Measurements from ENCODE around the gene DPEP3.
A peak's percentile ranks its signal among the peaks of the same experiment; 100 is the strongest.

The DPEP3 gene

DNA sequence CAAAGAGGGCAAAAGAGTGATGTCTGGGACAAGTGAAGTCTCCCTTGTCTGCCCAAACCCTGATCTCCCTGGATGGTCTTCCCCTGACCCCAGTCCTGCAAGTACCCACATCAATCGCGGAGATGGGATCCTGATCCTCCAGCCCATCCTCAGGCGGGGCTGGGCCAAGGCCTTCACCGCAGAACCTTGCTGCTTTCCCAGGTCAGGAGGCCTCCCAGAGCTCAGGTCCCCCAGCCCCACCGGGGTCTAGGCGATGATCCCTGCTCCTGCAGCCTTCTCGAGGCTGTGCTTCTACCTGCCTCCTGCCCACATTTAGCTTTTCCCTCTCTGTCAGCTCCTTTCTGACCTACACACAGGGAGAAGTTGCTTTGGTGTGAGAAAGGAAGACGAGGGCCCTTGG lies 18.2 kb downstream of the DPEP3 start:
- H3K4me1 ChIP-seq: peaks cover 0 to 81% (median 67%) of the 10 kb centered on the region in 4 donors
- H3K36me3 ChIP-seq: peaks cover 43 to 66% (median 61%) of the 10 kb centered on the region in 3 donors
- intact Hi-C loops (cut with DNase I; ENCODE audit: low total_unique reads): no loop called here
- peak overlapping the region; percentile 3 to 28 for H3K27ac ChIP-seq
- no peak overlapping the region for H3K4me3 ChIP-seq
- TF ChIP-seq, protein P1, sequence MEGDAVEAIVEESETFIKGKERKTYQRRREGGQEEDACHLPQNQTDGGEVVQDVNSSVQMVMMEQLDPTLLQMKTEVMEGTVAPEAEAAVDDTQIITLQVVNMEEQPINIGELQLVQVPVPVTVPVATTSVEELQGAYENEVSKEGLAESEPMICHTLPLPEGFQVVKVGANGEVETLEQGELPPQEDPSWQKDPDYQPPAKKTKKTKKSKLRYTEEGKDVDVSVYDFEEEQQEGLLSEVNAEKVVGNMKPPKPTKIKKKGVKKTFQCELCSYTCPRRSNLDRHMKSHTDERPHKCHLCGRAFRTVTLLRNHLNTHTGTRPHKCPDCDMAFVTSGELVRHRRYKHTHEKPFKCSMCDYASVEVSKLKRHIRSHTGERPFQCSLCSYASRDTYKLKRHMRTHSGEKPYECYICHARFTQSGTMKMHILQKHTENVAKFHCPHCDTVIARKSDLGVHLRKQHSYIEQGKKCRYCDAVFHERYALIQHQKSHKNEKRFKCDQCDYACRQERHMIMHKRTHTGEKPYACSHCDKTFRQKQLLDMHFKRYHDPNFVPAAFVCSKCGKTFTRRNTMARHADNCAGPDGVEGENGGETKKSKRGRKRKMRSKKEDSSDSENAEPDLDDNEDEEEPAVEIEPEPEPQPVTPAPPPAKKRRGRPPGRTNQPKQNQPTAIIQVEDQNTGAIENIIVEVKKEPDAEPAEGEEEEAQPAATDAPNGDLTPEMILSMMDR (IDR thresholded peaks at IDR 0.05): no peak
- no peaks in the 10 kb centered on the region for H3K9me3 ChIP-seq
- H3K27me3 ChIP-seq: no peaks in the 10 kb centered on the region
- DNase-seq: no peak

DNA sequence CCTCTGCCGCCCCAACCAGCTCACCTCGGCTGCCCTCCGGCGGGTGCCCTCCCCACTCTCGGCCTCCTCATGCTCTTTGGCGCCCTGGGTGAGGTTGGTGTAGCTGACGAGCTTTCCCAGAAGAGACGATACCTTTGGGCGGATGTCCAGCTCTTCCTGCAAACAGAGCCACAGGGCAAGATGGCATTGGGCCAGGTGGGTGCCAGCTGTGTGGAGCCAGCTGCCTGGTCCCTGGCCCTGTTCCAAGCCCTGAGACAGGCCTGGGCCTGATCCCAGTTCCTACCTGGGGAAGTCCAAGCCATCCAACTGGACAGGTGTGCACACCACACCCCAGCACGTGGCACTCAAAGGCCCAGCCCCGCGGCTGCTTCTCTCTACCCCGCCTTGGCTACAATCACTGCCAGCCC lies 18.7 kb downstream of the DPEP3 start:
- peak overlapping the region; percentile 3 to 28 for H3K27ac ChIP-seq
- peaks cover 0 to 75% (median 61%) of the 10 kb centered on the region in 4 donors for H3K4me1 ChIP-seq
- H3K36me3 ChIP-seq: peaks cover 43 to 71% (median 65%) of the 10 kb centered on the region in 3 donors
- DNase-seq: no peak
- intact Hi-C loops (cut with DNase I; ENCODE audit: low total_unique reads): no loop called here
- H3K4me3 ChIP-seq: no peak overlapping the region
- TF ChIP-seq, protein P1 (IDR thresholded peaks at IDR 0.05): no peak
- H3K9me3 ChIP-seq: no peaks in the 10 kb centered on the region
- no peaks in the 10 kb centered on the region for H3K27me3 ChIP-seq

DNA sequence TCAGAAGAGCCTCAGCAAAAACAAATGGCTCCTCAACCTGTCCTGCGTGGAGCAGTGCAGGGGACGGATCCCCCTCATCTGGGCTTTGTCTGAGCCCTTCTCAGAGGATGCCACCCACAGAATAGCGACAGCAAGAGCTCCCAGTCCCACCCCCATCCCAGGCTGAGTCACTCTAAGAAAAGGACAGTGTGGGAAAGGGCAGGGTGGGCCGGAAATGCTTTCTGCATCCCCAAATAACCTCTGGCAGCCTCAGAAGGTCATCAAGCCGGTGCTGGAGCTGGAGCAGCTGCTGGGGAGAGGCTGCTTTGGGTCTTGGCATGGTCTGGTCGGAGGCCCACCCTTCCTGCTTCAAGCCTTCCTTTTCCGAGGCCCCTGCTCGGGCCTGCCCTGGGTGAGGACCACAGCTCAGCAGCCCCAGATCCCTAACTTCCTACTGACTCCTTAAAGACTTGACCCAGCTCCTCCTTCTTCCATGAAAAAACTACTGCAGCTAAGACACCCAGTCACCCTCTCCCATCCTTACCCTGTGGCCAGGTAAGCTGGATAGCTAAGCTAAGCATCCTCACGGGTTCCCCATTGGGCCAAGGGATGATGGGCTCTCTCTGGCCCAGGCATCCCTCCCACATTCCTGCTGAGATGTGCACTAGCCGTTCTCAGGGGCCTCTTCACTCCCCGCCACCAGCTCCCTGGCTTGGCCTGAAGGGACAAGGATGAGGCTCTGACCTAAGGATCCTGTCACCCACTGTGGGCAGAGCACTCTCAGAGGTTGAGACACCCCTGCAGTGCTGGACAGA lies 20.6 kb downstream of the DPEP3 start:
- H3K36me3 ChIP-seq: peaks cover 49 to 89% (median 82%) of the 10 kb centered on the region in 3 donors
- H3K9me3 ChIP-seq: no peaks in the 10 kb centered on the region
- intact Hi-C loops (cut with DNase I; ENCODE audit: low total_unique reads): no loop called here
- no peak overlapping the region for H3K4me3 ChIP-seq
- TF ChIP-seq, protein P1 (IDR thresholded peaks at IDR 0.05): no peak
- H3K27me3 ChIP-seq: no peaks in the 10 kb centered on the region
- peak; percentile 70 to 83 for DNase-seq
- peaks cover 0 to 57% (median 44%) of the 10 kb centered on the region in 4 donors for H3K4me1 ChIP-seq
- peak overlapping the region; percentile 48 to 53 for H3K27ac ChIP-seq

DNA sequence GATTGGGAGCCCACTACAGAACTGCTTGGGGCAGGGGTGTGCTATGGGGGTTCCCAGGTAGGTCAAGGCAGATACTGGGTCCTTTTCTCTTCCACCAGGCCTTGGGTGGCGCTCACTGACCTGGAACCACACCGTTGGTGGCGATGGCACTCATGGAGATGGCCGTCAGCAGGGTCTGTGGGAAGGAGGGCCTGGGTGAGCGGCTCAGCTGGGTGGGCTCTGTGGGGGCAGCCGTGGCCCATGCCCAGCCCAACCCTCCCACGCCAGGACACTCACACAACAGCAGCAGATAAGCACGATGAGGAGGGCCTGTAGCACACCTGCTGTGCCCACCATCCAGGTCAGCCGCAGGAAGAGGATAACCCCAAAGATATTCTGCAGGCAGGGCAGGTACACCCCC lies 22.7 kb downstream of the DPEP3 start:
- Histone ChIP-seq H3K36me3 (peaks cover 64 to 98% (median 91%) of the 10 kb centered on the region in 3 donors), H3K27ac (peak overlapping the region in 1 of 2 donors; percentile 48), H3K9me3 (no peaks in the 10 kb centered on the region), H3K27me3 (no peaks in the 10 kb centered on the region), H3K4me3 (no peak overlapping the region), H3K4me1 (peaks cover 0 to 37% (median 26%) of the 10 kb centered on the region in 4 donors)
- TF ChIP-seq, protein P1 (IDR thresholded peaks at IDR 0.05): no peak
- DNase-seq: no peak
- intact Hi-C loops (cut with DNase I; ENCODE audit: low total_unique reads): no loop called here

DNA sequence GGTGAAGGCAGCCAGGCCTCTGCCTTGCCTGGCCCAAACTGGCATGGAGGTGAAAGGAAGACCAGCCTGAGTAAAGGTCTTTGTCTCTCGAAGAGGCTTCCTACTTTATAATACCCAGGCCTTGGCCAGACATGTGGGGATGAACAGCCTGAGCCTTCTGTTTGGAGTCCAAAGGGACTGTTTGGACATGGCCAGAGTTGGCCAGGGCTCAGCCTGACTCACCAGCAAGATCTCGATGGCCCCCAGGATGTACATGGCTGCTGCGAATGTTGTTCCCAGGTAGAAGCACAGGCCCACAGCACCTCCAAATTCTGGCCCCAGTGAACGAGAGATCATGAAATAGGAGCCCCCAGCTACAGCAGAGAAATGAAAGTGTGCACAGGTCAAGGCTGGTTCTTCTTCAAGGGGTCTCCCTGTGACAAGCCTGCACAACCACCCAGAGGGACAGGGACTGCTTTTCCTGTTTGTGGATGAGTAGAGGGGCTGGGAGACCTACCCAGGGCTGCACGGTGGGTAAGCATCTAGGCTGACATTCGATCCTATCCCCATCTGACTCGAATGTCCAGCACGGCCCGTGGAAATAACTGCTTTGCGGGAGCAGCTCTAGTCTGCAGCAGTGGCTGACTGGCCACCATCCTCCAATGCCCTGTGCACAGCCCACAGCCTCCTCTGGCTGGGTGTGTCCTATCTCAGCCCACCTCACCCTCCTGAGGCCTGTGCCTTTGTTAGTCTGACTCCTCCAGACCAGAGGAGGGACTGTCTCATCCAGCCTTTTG lies 25.7 kb downstream of the DPEP3 start:
- H3K4me3 ChIP-seq: no peak overlapping the region
- intact Hi-C loops (cut with DNase I; ENCODE audit: low total_unique reads): no loop called here
- TF ChIP-seq, protein P1 (IDR thresholded peaks at IDR 0.05): no peak
- H3K9me3 ChIP-seq: no peaks in the 10 kb centered on the region
- H3K27ac ChIP-seq: no peak overlapping the region
- no peaks in the 10 kb centered on the region for H3K27me3 ChIP-seq
- peaks cover 61 to 98% (median 90%) of the 10 kb centered on the region in 3 donors for H3K36me3 ChIP-seq
- DNase-seq: peak in 1 of 2 donors; percentile 19
- peaks cover 0 to 17% (median 11%) of the 10 kb centered on the region in 4 donors for H3K4me1 ChIP-seq

Measured in tibial artery (tissue), 4 donors.